GM12892 (cell line): ENCODE results near the gene XRCC1.
"Not testable (repeated sequence)": the region's sequence is repeated elsewhere in the genome, so short reads cannot be mapped to it uniquely, and the experiment has no call there.

ENCODE experiments used
- DNase-seq: peaks from one replicate; pipeline ENCODE4 v3.0.0; 2011; ENCODE audit not compliant: insufficient read length
- FAIRE-seq: peaks from 2 replicates; lab custom pipeline; 2011; peaks lifted over from hg19 to GRCh38; lab: Jason Lieb, UNC
- POLR2A ChIP-seq: IDR thresholded peaks from 2 replicates; pipeline ENCODE4 v1.6.1; 2011; ENCODE audit warnings: low read depth, low read length, control low read depth
- POLR2AphosphoS5 ChIP-seq: IDR thresholded peaks from 2 replicates; pipeline ENCODE4 v1.6.1; 2011; ENCODE audit warnings: low read depth, low read length, control low read depth
- TAF1 ChIP-seq: IDR thresholded peaks from 2 replicates; pipeline ENCODE4 v1.6.1; 2011; ENCODE audit warnings: low read depth, mild to moderate bottlenecking, control low read depth, low read length, borderline replicate concordance

Gene XRCC1

GRCh38 chr19:43596842-43597461 lies 21.6 kb upstream of the XRCC1 start:
- FAIRE-seq, result peak; percentile 21
- TF ChIP-seq POLR2AphosphoS5, result no peak
- TF ChIP-seq TAF1, result no peak
- no peak for TF ChIP-seq POLR2A
- DNase-seq, result no peak

GRCh38 chr19:43595999-43596841 lies 20.9 kb upstream of the XRCC1 start, which contains the start of the genes IRGQ and ZNF576:
IRGQ (minus strand) TSS chr19:43596134; CDS start chr19:43595338, 796 bp downstream.
ZNF576 (plus strand) TSS chr19:43596595; CDS start chr19:43597109, 514 bp downstream.
- peak; percentile 93 for DNase-seq
- FAIRE-seq, result peak; percentile 100
- TF ChIP-seq TAF1, result peak; percentile 68
- 0 out of 2 replicates have a peak, but pooled peaks have one; percentile 27 for TF ChIP-seq POLR2AphosphoS5
- peak; percentile 47; the same call in 1 of the 2 replicates for TF ChIP-seq POLR2A

DNA sequence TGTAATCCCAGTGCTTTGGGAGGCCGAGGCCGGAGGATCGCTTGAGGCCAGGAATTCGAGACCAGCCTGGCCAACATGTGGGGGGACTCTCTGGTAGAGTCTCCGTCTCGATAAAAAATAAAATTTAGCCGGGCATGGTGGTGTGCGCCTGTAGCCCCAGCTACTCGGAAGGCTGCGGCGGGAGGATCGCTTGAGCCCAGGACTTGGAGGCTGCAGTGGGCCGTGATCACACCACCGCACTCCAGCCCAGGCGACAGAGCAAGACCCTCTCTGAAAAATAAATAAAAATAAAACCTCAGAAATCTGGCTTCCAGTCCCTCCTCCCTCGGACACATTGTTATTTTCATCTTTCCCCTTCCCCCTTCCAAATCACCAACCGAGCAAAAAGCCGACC lies 20.3 kb upstream of the XRCC1 start:
- no peak for TF ChIP-seq POLR2AphosphoS5
- no peak for TF ChIP-seq POLR2A
- TF ChIP-seq TAF1, result no peak
- no peak for DNase-seq
- no peak for FAIRE-seq

GRCh38 chr19:43594710-43595604 lies 19.6 kb upstream of the XRCC1 start:
- peak; percentile 61 for DNase-seq
- TF ChIP-seq POLR2AphosphoS5, result peak; percentile 16
- peak; percentile 67 for TF ChIP-seq POLR2A
- peak; percentile 35; the same call in 1 of the 2 replicates for TF ChIP-seq TAF1
- peak; percentile 81 for FAIRE-seq

DNA sequence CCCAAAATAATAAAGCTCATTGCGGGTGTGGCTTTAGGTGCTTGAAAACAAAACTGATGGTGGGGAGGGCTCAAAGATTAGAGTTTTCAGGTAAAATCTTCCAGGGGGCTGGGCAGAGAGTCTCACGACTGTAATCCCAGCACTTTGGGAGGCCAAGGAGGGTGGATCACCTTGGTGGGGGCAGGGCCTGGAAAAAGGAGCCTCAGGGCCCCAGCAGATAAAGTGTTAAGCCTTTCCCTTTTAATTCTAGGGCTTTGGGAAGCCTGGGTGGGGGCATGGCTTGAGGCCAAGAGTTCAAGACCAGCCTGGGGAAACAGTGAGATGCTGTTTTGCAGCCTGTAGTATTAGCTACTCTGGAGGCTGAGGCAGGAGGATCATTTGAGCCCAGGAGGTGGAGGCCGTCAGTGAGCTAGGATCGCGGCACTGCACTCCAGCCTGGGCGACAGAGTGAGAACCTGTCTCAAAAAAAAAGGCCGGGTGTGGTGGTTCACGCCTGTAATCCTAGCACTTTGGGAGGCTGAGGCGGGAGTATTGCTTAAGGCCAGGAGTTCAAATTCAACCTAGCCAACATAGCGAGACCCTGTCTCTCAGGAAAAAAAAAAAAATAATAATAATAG lies 18.9 kb upstream of the XRCC1 start:
- no peak for DNase-seq
- TF ChIP-seq POLR2A, result no peak
- no peak for TF ChIP-seq TAF1
- TF ChIP-seq POLR2AphosphoS5, result no peak
- FAIRE-seq, result no peak

- no peak for DNase-seq
- no peak for FAIRE-seq
These were observed 17.5 kb upstream of the XRCC1 start for GRCh38 chr19:43592800-43593350.

DNA sequence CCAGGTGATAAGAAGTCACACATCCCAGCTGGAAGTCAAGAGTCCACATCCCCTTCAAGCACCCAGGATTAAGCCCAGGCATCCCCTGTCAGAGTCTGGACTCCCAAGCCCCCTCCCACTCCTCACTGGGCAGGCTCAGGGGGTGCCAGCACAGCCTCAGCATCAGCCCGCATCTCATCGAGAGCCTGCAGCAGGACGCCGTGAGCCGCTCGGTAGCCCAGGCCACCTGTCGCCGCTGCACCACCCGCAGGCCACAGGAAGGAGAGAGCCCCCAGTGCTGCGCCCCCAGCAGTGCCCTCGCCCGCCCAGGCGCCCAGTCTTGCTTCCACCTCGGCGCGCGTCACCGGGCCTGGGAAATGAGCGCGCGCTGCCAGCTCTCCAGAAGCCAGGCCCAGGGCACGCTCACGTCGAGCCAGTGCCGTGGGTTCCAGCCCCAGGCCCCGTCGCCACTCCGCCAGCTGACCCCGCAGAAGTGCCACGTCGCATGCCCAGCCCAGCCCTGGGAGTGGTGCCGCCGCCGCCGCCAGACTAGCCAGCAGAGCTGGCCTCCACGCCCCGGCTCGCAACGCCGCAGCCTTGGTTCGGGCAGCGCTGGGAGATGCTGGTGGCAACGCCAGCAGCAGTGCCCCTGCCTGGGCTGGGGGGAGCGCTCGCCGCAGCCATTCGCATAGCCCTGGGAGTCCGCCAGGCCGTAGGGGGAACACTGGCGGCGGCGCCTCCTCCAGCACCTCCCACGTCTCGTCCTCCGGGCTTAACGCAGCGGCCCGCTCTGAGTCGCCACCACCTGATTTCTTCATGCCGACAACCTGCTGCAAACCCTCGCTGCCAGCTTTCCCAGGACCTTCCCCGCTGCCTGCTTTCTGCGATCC lies 16.8 kb upstream of the XRCC1 start:
- DNase-seq (no peak), FAIRE-seq (no peak)
- TF ChIP-seq POLR2A (no peak), TAF1 (no peak), POLR2AphosphoS5 (no peak)

More at GRCh38 chr19:43592800-43593350, 17.5 kb upstream of the XRCC1 start:
- TF ChIP-seq POLR2AphosphoS5 (no peak), TAF1 (no peak), POLR2A (no peak)

GRCh38 chr19:43589678-43590077 lies 14.4 kb upstream of the XRCC1 start:
- no peak for TF ChIP-seq TAF1
- TF ChIP-seq POLR2A, result no peak
- no peak for TF ChIP-seq POLR2AphosphoS5
- DNase-seq, result no peak
- FAIRE-seq, result no peak

DNA sequence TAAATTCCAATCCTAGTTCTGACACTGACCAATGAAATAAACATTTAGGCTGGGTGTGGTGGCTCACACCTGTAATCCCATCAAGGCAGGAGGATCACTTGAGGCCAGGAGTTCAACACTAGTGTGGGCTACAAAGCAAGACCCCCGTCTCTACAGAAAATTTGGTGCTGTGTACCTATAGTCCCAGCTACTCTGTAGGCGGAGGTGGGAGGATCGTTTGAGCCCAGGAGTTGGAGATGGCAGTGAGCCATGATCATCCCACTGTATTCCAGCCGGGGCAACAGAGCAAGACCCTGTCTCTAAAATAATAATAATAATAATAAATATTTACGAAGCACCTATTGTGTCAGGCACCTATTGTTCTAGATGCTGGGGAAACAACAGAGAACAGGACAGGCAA lies 13.9 kb upstream of the XRCC1 start:
- no peak for FAIRE-seq

DNA sequence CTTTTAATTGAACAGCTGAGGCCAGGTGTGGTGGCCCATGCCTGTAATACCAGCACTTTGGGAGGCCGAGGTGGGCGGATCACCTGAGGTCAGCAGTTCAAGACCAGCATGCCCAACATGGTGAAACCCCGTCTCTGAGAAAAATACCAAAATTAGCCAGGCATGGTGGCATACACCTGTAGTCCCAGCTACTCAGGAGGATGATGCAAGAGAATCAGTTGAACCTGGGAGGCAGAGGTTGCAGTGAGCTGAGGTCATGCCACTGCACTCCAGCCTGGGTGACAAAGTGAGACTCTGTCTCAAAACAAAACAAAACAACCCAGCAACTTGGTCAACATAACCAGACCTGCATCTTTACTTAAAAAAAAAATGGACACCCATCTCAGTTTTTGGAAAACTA lies 11.7 kb upstream of the XRCC1 start:
- FAIRE-seq, result not testable (repeated sequence)

More for the DNA sequence above, 13.9 kb upstream of the XRCC1 start:
- DNase-seq, result no peak
- TF ChIP-seq POLR2A, result no peak
- no peak for TF ChIP-seq POLR2AphosphoS5
- TF ChIP-seq TAF1, result no peak

More for the DNA sequence above, 11.7 kb upstream of the XRCC1 start:
- DNase-seq, result not testable (repeated sequence)
